ENCODE measurements around the gene F13A1. TPM values are rescaled to one million over a fixed set of nuclear protein-coding genes. Genes with fewer than 3 reads are reported as not detected.

Gene F13A1
- not detected in 2 replicates for total RNA-seq

GRCh38 chr6:6319952-6320811, at the start of gene F13A1:
TSS of gene F13A1 (minus strand) at chr6:6320662. CDS start at chr6:6318664, 1,998 bp downstream.

Measured in smooth muscle cell of the pulmonary artery (primary cell).